Measurements from ENCODE around the gene FOXO4. TPM values are rescaled to one million over a fixed set of nuclear protein-coding genes. Genes with fewer than 3 reads are reported as not detected.

The FOXO4 gene
- total RNA-seq, 1 donor from 2014 or later = 10.6 TPM

DNA sequence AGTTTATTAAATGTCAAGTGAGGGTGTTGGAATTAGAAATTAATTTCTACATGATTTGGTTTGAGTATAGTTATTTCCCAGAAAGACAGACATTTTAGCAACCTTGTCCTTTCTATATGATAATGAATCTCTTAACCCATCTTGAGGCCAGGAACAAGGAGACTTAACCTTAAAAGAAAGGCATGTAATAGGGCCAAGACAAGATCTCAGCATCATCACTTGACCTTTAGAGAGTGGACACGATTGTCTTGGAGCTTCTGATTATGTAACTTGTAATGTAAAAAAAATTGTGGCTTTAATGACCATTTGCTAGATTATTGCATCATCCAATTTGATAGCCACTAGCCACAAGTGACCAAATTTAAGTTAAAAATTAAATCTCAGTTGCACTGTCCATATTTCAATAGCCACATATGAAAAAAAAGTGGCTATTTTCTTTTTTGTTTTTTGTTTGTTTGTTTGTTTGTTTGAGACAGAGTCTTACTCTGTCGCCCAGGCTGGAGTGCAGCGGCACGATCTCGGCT lies 13.5 kb upstream of the FOXO4 start:
- intact Hi-C loops (cut with micrococcal nuclease) = no loop called here

GRCh38 chrX:71082822-71083221 lies 12.8 kb upstream of the FOXO4 start:
- Mint-ChIP-seq H3K27me3 (ENCODE audit: low read depth) (peaks cover 4% of the 10 kb centered on the region), H3K4me1 (ENCODE audit: low read depth) (peaks cover 2% of the 10 kb centered on the region), H3K9me3 (no peaks in the 10 kb centered on the region), H3K36me3 (ENCODE audit: low read depth) (no peaks in the 10 kb centered on the region), H3K4me3 (ENCODE audit: low read depth) (no peak overlapping the region), H3K27ac (no peak overlapping the region)
- DNase-seq (ENCODE audit: low spot score) = no peak
- intact Hi-C loops (cut with micrococcal nuclease) = no loop called here

More for the DNA sequence above, 13.5 kb upstream of the FOXO4 start:
- no peaks in the 10 kb centered on the region for H3K36me3 Mint-ChIP-seq (ENCODE audit: low read depth)
- H3K4me1 Mint-ChIP-seq (ENCODE audit: low read depth) = peaks cover 2% of the 10 kb centered on the region
- no peak for DNase-seq (ENCODE audit: low spot score)
- H3K4me3 Mint-ChIP-seq (ENCODE audit: low read depth) = no peak overlapping the region
- H3K27ac Mint-ChIP-seq = no peak overlapping the region
- H3K9me3 Mint-ChIP-seq = no peaks in the 10 kb centered on the region
- H3K27me3 Mint-ChIP-seq (ENCODE audit: low read depth) = peaks cover 4% of the 10 kb centered on the region

GRCh38 chrX:71085900-71086299 lies 9.8 kb upstream of the FOXO4 start:
- H3K27me3 Mint-ChIP-seq (ENCODE audit: low read depth) = no peaks in the 10 kb centered on the region
- H3K4me1 Mint-ChIP-seq (ENCODE audit: low read depth) = peaks cover 2% of the 10 kb centered on the region
- no peak overlapping the region for H3K27ac Mint-ChIP-seq
- H3K9me3 Mint-ChIP-seq = no peaks in the 10 kb centered on the region
- H3K4me3 Mint-ChIP-seq (ENCODE audit: low read depth) = no peak overlapping the region
- DNase-seq (ENCODE audit: low spot score) = no peak
- H3K36me3 Mint-ChIP-seq (ENCODE audit: low read depth) = no peaks in the 10 kb centered on the region
- intact Hi-C loops (cut with micrococcal nuclease) = no loop called here

DNA sequence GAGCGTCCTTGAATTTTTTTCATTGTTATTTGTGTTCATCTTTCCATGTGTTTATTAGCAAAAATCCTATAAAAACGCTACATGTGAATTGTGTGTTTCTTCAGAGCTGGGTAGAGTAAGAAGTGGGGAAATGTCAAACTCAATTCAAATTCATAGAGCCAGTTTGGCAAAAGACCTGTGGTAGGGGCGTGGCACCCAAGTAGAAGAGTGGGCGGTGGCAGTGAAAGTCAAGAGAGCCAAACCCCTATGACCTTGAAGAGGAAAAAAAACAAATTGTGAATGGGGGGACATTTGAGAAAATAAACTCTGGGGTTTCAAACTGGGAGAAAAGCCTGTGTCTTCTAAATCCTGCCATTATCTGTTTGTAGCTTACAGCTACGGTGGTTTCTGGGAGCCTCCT lies 4.4 kb upstream of the FOXO4 start:
- Mint-ChIP-seq H3K27me3 (ENCODE audit: low read depth) (no peaks in the 10 kb centered on the region), H3K4me3 (ENCODE audit: low read depth) (no peak overlapping the region), H3K9me3 (no peaks in the 10 kb centered on the region), H3K27ac (no peak overlapping the region), H3K36me3 (ENCODE audit: low read depth) (no peaks in the 10 kb centered on the region), H3K4me1 (ENCODE audit: low read depth) (peaks cover 6% of the 10 kb centered on the region)
- intact Hi-C loops (cut with micrococcal nuclease) = no loop called here
- no peak for DNase-seq (ENCODE audit: low spot score)

- Mint-ChIP-seq H3K9me3 (no peaks in the 10 kb centered on the region), H3K27ac (peak overlapping the region; percentile 25), H3K4me1 (ENCODE audit: low read depth) (peaks cover 19% of the 10 kb centered on the region), H3K27me3 (ENCODE audit: low read depth) (no peaks in the 10 kb centered on the region), H3K36me3 (ENCODE audit: low read depth) (no peaks in the 10 kb centered on the region), H3K4me3 (ENCODE audit: low read depth) (peak overlapping the region; percentile 94)
- intact Hi-C loops (cut with micrococcal nuclease) = loop anchor here (2.0 to 5.0 kb wide), 2 partner anchors 26 to 87 kb away; partner anchors contain the start of gene SNX12
- no peak for DNase-seq (ENCODE audit: low spot score)
Measured at GRCh38 chrX:71095033-71095432, 618 bp upstream of the FOXO4 start.

DNA sequence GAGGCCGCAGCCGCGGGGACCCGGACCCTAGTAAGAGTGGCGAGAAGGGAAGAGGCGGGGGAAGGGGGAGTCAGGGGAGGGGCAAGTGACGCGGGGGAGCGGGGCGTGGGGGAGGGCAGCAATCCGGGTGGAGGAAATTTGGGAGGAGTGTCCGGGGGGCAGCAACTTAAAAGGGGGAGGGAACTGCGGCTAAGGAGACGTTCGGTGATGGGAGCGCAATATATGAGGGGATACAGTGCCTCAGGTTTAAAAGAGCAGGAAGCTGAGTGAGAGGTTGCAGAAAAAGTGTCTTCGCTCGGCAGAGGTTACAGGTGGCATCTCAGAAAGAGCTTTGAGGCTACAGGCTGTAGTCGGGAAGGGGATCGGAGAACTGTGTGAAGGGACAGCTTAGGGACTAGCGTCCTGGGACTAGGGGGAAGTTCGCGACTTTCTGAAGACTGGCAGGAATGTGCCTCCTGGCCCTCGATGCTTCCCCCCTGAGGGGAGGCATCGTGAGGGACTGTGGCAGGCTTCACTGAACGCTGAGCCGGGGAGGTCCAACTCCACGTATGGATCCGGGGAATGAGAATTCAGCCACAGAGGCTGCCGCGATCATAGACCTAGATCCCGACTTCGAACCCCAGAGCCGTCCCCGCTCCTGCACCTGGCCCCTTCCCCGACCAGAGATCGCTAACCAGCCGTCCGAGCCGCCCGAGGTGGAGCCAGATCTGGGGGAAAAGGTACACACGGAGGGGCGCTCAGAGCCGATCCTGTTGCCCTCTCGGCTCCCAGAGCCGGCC lies 519 bp downstream of the FOXO4 start:
- intact Hi-C loops (cut with micrococcal nuclease) = loop anchor here (1.0 to 5.0 kb wide), 3 partner anchors 15 to 86 kb away; partner anchors contain the start of genes IL2RG and SNX12
- H3K27me3 Mint-ChIP-seq (ENCODE audit: low read depth) = no peaks in the 10 kb centered on the region
- H3K27ac Mint-ChIP-seq = peak overlapping the region; percentile 77
- peaks cover 19% of the 10 kb centered on the region for H3K4me1 Mint-ChIP-seq (ENCODE audit: low read depth)
- no peaks in the 10 kb centered on the region for H3K36me3 Mint-ChIP-seq (ENCODE audit: low read depth)
- no peaks in the 10 kb centered on the region for H3K9me3 Mint-ChIP-seq
- H3K4me3 Mint-ChIP-seq (ENCODE audit: low read depth) = peak overlapping the region; percentile 94
- DNase-seq (ENCODE audit: low spot score) = no peak

GRCh38 chrX:71096760-71097032 lies 1.0 kb downstream of the FOXO4 start:
- peaks cover 22% of the 10 kb centered on the region for H3K4me1 Mint-ChIP-seq (ENCODE audit: low read depth)
- intact Hi-C loops (cut with micrococcal nuclease) = loop anchor here (1.0 to 5.0 kb wide), 2 partner anchors 15 to 86 kb away; partner anchors contain the start of gene IL2RG
- peaks cover 3% of the 10 kb centered on the region for H3K36me3 Mint-ChIP-seq (ENCODE audit: low read depth)
- DNase-seq (ENCODE audit: low spot score) = no peak
- H3K27me3 Mint-ChIP-seq (ENCODE audit: low read depth) = no peaks in the 10 kb centered on the region
- peak overlapping the region; percentile 94 for H3K4me3 Mint-ChIP-seq (ENCODE audit: low read depth)
- no peaks in the 10 kb centered on the region for H3K9me3 Mint-ChIP-seq
- no peak overlapping the region for H3K27ac Mint-ChIP-seq

DNA sequence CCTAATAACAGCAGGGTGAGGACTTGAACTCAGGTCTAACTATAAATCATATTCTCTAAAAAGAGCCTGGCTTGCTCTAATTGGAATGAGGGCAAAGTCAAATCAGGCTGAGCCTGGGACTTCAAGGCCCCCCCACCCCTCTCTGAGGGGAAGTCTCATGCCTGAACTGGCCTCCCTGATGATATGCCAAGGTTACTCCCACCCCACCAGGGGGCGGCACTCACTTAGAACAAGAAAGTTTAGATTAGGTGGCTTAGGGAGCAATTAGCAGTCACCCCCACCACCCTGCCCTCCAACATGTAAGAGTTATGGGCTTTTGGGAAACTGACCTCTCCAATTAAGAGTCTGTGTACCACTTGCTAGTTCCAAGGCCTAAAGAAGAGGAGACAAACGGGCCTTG lies 2.7 kb downstream of the FOXO4 start:
- H3K27ac Mint-ChIP-seq = no peak overlapping the region
- intact Hi-C loops (cut with micrococcal nuclease) = loop anchor here (1.0 to 5.0 kb wide), 2 partner anchors 31 to 84 kb away; no protein-coding TSS in a partner anchor
- peaks cover 3% of the 10 kb centered on the region for H3K36me3 Mint-ChIP-seq (ENCODE audit: low read depth)
- no peaks in the 10 kb centered on the region for H3K27me3 Mint-ChIP-seq (ENCODE audit: low read depth)
- H3K4me3 Mint-ChIP-seq (ENCODE audit: low read depth) = no peak overlapping the region
- peaks cover 33% of the 10 kb centered on the region for H3K4me1 Mint-ChIP-seq (ENCODE audit: low read depth)
- H3K9me3 Mint-ChIP-seq = no peaks in the 10 kb centered on the region
- DNase-seq (ENCODE audit: low spot score) = peak; percentile 59

DNA sequence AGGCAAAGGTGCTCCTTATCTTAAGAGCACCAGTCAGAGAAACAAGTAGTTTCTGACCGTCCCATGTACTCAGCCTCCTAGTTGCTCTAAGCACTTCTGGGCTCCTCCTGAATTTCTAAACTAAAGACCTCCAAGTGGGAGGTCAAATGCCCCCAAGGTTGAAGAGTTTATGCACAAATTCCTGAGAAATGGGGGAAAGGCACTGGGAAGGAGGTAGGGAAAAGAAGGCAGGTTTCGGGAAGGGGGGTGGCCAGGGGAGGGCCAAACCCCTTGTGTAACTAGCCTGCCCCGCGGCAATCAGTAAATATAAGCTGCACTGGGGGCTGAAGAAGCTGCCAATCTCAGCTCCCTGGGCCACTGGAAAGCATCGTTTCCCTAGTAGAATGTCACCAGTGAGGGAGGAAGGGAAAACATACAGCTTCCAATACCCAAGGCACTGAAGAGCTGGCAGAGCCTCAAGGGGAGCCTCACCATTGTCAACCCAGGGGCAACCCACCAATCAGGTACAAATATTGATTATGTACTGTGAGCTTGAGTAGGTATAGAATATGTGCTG lies 3.4 kb downstream of the FOXO4 start:
- Mint-ChIP-seq H3K4me1 (ENCODE audit: low read depth) (peaks cover 39% of the 10 kb centered on the region), H3K27ac (no peak overlapping the region), H3K4me3 (ENCODE audit: low read depth) (no peak overlapping the region), H3K36me3 (ENCODE audit: low read depth) (peaks cover 6% of the 10 kb centered on the region), H3K27me3 (ENCODE audit: low read depth) (no peaks in the 10 kb centered on the region), H3K9me3 (no peaks in the 10 kb centered on the region)
- no peak for DNase-seq (ENCODE audit: low spot score)
- intact Hi-C loops (cut with micrococcal nuclease) = loop anchor here (1.0 to 5.0 kb wide), 2 partner anchors 30 to 83 kb away; no protein-coding TSS in a partner anchor

DNA sequence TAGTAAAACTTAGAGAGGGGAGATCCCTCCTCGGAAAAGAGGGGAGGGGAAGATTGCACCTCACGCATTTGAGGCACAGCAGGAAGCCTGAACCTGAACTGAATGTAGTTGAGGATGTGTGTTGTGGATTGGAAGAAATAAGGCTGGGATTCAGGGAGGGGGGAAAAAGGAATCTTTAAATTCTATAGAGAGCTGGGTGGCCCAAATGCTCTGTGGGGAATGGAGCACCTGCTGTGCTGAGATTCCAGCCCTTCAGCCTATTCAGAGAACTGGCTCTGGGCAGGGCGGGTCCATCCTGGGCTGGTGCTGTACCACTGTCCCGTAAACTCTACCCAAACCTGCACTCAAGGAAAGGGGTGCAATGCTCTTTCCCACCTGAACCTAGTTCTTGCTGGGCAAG lies 4.1 kb downstream of the FOXO4 start:
- DNase-seq (ENCODE audit: low spot score) = no peak
- intact Hi-C loops (cut with micrococcal nuclease) = loop anchor here (5.0 kb wide), 2 partner anchors 83 to 433 kb away; partner anchors contain the start of gene OGT
- H3K27ac Mint-ChIP-seq = no peak overlapping the region
- no peaks in the 10 kb centered on the region for H3K9me3 Mint-ChIP-seq
- peaks cover 46% of the 10 kb centered on the region for H3K4me1 Mint-ChIP-seq (ENCODE audit: low read depth)
- H3K4me3 Mint-ChIP-seq (ENCODE audit: low read depth) = no peak overlapping the region
- peaks cover 13% of the 10 kb centered on the region for H3K36me3 Mint-ChIP-seq (ENCODE audit: low read depth)
- H3K27me3 Mint-ChIP-seq (ENCODE audit: low read depth) = no peaks in the 10 kb centered on the region

- H3K4me3 Mint-ChIP-seq (ENCODE audit: low read depth) = no peak overlapping the region
- H3K9me3 Mint-ChIP-seq = no peaks in the 10 kb centered on the region
- intact Hi-C loops (cut with micrococcal nuclease) = loop anchor here (5.0 kb wide), 1 partner anchor 431 kb away; the partner anchor contains the start of gene OGT
- peaks cover 21% of the 10 kb centered on the region for H3K36me3 Mint-ChIP-seq (ENCODE audit: low read depth)
- DNase-seq (ENCODE audit: low spot score) = no peak
- peaks cover 45% of the 10 kb centered on the region for H3K4me1 Mint-ChIP-seq (ENCODE audit: low read depth)
- H3K27me3 Mint-ChIP-seq (ENCODE audit: low read depth) = no peaks in the 10 kb centered on the region
- peak overlapping the region; percentile 63 for H3K27ac Mint-ChIP-seq
Measured at GRCh38 chrX:71100581-71101505, 5.2 kb downstream of the FOXO4 start.

DNA sequence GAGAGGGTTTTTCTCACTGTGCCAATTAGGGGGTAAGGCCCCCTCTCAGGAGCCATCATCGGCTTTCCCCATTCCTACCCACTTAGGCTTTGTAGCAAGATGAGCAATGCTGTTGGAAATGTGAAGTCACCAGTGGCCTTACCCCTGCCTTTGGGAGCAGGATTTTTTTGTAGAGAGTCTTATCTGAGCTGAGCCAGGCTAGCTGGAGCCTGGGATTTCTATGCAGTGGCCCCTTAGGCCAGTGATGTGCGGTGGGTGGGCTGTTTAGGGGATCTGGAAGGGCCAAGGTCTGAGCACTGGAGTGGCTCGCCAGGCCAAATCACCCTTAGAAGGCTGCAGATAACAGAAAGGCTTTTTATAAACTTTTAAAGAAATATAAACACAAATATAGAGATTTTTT lies 6.6 kb downstream of the FOXO4 start:
- intact Hi-C loops (cut with micrococcal nuclease) = loop anchor here (2.0 to 5.0 kb wide), 2 partner anchors 17 to 430 kb away; partner anchors contain the start of genes MED12 and OGT
- H3K9me3 Mint-ChIP-seq = no peaks in the 10 kb centered on the region
- H3K4me1 Mint-ChIP-seq (ENCODE audit: low read depth) = peaks cover 56% of the 10 kb centered on the region
- peaks cover 34% of the 10 kb centered on the region for H3K36me3 Mint-ChIP-seq (ENCODE audit: low read depth)
- no peak overlapping the region for H3K4me3 Mint-ChIP-seq (ENCODE audit: low read depth)
- no peak for DNase-seq (ENCODE audit: low spot score)
- H3K27me3 Mint-ChIP-seq (ENCODE audit: low read depth) = no peaks in the 10 kb centered on the region
- peak overlapping the region; percentile 92 for H3K27ac Mint-ChIP-seq

Measured in activated T-helper 2 cell treated with anti-CD3 and anti-CD28 coated beads, Interferon-gamma antibody, Interleukin-2, Interleukin-4, amounts not matched to agents 10 μg/mL and 5 μg/mL and 100 μg/mL, durations not matched to agents 14 hours and 24 hours and 36 hours (primary cell).